NCI-H748 treated with DMSO at 0.1 percent for 48 hours (cell line): ENCODE measurements around the gene CHAF1B.
"Not testable (repeated sequence)": the region's sequence is repeated elsewhere in the genome, so short reads cannot be mapped to it uniquely, and the experiment has no call there.

Source experiments
- DNase-seq: peaks from one replicate; lab custom pipeline; 2025; lab: John Stamatoyannopoulos, UW

Gene CHAF1B

DNA sequence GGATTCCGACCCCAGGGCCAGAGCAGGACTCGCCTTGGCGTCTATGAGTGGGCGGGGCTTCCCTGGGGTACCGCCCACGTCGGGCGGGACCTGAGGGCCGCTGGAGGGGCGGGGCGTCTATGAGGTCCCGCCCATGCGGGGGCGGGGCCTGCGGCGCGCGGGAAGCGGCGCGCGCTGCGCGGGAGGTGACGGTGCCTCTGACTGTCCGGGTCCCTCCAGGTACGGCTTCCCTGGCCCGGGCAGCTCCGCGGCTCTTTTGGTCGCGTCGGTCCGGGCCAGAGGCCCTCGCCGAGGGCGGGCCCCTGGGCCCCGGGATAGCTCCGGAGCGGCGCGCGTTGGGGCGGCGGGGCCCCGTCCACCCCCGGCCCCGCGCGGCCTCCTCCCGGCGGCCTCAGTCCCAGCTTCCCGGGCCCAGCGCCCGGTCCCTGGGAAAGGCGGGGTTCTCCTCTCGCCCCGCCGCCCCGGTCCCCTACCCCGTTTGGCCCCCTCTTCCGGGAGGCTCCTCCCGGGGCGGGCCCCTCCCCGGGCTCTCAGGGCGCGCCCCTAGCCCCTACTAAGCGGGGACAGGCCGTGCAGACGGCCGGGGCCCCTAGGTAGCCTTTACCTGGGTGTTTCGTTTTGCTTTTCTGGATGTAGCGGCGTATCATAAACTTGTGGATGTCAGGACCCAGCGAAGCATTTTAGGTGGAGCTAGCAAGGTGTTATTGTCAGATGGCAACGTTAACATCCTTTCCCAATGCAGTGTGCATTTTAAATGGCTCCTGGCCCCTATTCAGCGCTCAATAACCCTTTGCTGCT lies at the start of gene CHAF1B:
TSS of gene CHAF1B (plus strand) at position 160 of the 798 bp plus-strand sequence. CDS start 745 bp downstream, outside the sequence.
- DNase-seq, result peak; percentile 46

GRCh38 chr21:36337099-36337509 lies 48.1 kb upstream of the CHAF1B start:
- DNase-seq, result no peak

DNA sequence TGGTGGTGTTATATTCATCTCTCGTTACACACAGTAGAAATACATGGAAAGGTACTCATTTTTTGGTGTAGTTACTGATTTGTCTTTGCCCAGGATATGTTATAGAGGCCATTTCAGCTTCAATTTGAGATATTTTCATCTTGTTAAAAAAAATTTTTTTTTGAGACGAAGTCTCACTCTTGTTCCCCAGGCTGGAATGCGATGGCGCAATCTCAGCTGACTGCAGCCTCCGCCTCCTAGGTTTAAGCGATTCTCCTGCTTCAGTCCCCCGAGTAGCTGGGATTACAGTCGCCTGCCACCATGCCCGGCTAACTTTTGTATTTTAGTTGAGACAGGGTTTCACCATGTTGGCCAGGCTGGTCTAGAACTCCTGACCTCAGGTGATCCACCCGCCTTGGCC lies 46.2 kb upstream of the CHAF1B start:
- no peak for DNase-seq

GRCh38 chr21:36342581-36342980 lies 42.6 kb upstream of the CHAF1B start:
- DNase-seq, result not testable (repeated sequence)

- no peak for DNase-seq
Measured at GRCh38 chr21:36344931-36345330, 40.3 kb upstream of the CHAF1B start.

DNA sequence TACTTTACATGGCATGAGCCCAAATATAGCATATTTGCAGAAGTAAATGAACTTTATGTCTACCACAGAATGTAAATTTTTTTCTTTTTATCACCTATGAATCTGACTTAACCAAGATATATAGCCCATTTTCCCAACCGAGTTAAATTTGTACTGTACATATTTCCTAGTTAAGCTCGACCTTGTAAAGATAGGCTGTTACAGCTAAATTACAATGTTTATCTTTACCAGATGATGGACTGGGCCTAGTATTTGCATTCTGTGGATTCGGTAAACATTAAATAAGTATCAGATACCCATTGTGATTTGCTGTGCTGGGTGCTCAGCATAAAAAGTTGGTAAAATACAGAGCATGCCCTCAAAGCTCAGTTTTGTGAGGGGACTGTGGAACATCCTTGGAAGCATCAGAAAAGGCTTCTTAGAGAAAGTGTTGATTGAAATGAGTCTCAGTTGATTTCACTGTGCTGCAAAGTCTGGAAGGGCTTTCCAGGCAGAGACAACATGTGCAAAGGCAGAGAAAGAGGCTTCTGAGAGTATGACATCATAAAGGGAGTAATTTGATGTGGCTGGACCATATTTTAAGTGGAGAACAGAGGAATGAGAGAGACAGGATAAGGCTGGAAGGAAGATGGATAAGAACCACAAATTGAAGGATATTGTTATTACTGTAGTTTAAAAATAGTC lies 37.8 kb upstream of the CHAF1B start:
- no peak for DNase-seq

DNA sequence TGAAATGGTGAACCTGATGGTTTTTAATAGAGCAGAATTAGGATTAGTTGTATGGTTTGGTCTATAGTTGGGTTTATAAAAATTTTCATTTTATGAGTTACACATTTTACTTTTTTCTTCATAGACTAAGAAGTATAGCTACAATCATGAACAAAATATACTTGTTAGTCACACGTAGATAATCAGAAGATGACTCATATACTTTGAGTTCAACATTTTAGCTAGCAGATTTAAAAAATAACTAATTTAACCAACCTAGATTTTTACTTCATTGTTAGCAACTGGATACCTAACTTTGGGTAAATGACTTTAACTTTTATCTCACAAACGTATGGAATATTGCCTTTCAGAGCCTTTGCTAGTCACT lies 37.2 kb upstream of the CHAF1B start:
- no peak for DNase-seq

GRCh38 chr21:36349315-36349714 lies 35.9 kb upstream of the CHAF1B start:
- DNase-seq, result no peak

- DNase-seq, result no peak
Measured at GRCh38 chr21:36350282-36350910, 34.8 kb upstream of the CHAF1B start.

- no peak for DNase-seq
Measured at GRCh38 chr21:36354918-36355680, 30.1 kb upstream of the CHAF1B start.

DNA sequence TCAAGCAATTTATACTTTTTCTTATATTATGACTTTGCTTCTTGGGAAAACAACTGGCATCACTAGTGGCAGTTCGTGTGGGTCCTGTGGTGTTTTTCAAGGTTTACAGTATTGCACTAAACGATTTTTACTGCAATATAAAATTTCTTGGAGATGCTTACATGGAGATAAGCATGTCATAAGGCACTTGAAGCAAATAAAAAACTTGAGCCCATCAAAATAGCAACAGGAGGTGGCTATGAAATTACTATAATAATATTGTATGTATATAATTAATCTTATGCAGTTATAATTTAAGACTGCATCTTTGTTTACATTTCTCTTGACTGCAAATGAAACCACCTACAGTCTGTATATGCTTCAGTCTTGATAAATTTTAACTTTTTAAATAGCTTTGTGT lies 29.3 kb upstream of the CHAF1B start:
- DNase-seq, result no peak

- no peak for DNase-seq
Measured at GRCh38 chr21:36359185-36359584, 26.0 kb upstream of the CHAF1B start.

DNA sequence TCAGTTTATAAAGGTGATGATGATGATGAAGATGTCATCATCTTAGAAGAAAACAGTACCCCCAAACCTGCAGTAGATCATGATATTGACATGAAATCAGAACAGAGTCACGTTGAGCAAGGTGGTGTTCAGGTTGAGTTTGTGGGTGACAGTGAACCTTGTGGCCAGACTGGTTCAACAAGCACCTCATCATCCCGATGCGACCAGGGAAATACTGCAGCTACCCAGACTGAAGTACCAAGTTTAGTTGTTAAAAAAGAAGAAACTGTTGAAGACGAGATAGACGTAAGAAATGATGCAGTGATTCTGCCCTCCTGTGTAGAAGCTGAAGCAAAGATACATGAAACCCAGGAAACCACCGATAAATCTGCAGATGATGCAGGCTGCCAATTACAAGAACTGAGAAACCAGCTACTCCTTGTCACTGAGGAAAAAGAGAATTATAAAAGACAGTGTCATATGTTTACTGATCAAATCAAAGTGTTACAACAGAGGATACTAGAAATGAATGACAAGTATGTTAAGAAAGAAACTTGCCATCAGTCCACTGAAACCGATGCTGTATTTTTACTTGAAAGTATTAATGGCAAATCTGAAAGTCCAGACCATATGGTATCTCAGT lies 16.0 kb upstream of the CHAF1B start:
- no peak for DNase-seq

DNA sequence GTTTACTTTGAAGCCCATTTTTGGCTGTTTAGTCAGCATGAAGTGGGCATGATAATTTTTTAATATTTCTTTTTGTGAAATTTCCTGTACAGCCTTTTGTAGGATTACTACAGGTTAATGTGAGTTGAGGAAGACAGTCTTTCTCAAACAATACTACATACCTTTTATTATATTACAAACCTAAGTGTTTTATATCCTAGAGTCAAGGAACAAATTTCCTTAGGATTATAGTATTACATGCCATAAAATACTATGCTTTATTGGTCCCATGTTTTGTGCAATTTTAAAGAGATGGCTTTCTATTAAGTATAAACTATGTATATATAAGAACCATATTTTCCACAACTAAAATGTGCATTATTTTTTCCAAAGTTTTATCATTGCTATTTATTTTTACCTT lies 9.2 kb upstream of the CHAF1B start:
- DNase-seq, result no peak

GRCh38 chr21:36377391-36377842 lies 7.8 kb upstream of the CHAF1B start:
- no peak for DNase-seq

- no peak for DNase-seq
Measured at GRCh38 chr21:36379251-36379650, 5.9 kb upstream of the CHAF1B start.

- no peak for DNase-seq
Measured at GRCh38 chr21:36381841-36382589, 3.2 kb upstream of the CHAF1B start.

- DNase-seq, result not testable (repeated sequence)
Measured at GRCh38 chr21:36382722-36383121, 2.5 kb upstream of the CHAF1B start.

GRCh38 chr21:36384885-36385232 lies 333 bp upstream of the CHAF1B start:
- DNase-seq, result no peak

DNA sequence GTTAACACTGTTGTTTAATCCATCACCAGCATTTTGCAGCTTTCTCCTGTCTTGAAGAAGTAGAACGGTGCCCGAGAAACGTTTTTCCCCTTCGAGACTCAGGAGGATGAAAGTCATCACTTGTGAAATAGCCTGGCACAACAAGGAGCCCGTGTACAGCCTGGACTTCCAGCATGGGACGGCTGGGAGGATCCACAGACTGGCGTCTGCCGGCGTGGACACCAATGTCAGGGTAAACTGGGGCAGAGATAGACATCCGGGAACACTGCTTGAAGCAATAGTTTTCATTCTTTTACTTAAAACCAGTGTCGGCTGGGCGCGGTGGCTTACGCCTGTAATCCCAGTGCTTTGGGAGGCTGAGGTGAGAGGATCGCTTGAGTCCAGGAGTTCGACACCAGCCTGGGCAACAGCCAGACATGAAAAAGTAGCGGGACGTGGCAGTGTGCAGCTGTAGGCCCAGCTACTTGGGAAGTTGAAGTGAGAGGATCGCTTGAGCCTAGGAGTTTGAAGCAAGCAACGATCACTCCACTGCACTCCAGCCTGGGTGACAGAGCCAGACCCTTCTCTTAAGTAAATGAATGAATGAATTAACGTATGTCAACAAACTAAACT lies 945 bp downstream of the CHAF1B start:
- DNase-seq, result no peak

GRCh38 chr21:36388096-36388495 lies 2.9 kb downstream of the CHAF1B start:
- no peak for DNase-seq
